GM19351 (cell line): Measurements from ENCODE around the gene SOX18.

Source experiments
- ATAC-seq: cut with Tn5 transposase; IDR thresholded peaks from one replicate; pipeline ENCODE4 v1.9.1; 2021; ENCODE audit warnings: mild to moderate bottlenecking, moderate library complexity; ENCODE audit not compliant: unreplicated experiment

The SOX18 gene

GRCh38 chr20:64053841-64054661 is 4.6 kb upstream of the SOX18 start:
- no peak for ATAC-seq

DNA sequence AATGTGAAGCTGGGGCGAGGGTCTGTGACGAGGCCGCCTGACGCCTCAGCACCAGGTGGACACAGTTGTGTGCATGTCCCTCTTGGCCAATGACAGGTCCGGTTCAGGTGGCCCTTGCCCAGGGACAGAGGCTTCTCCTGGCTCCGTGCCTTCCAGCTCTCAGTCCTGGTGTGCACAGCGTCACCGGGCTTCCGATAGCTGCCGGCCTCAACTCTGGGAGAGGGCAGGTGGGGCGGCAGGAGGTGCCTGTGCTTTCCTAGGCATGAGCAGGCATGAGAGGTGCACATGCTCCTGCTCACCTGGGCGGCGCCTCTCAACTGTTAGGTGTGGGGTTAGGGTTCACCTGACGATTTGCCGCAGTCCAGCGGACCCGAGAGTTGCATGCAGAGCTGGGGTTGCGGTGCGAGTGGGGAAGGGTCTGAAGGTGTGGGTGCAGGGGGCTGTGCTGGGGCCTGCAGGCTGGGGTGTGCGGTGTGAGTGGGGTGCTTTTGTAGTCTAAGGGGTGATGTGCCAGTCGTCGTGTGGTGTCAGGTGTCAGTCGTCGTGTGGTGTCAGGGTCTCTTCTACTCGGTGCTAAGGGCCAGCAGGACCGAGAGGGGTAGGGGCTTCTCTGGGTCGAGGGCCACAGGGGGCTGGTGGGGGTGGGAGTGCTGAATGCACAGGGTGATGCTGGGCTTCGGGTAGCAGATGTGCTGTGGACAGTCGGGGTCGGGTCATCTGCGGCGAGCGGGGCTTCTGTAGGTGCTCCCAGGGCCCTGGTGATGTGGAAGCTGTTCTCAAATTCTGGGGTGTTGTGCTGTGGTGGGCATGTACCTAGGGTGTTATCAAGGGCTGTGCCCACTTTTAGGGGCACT is 3.8 kb upstream of the SOX18 start:
- ATAC-seq = no peak

DNA sequence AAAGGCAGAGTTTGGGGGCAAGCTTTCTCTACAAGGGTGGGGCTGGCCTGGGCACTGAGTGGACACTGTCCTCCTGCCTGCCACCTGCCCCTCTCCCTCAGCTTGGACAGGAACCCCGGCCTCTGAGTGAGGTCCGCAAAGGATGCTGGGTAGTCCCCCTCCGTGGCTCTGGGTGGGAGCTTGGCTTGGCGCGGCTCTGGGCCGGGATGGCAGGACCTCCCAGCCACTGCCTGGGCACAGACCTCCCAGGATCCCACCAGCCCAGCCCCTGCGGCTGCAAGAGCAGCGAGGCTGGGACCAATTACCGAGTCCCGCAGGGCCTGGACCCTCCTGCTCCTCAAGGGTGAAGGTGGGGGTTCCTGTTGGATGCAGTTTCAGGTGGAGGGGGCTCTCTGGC is 2.9 kb upstream of the SOX18 start:
- ATAC-seq = no peak

DNA sequence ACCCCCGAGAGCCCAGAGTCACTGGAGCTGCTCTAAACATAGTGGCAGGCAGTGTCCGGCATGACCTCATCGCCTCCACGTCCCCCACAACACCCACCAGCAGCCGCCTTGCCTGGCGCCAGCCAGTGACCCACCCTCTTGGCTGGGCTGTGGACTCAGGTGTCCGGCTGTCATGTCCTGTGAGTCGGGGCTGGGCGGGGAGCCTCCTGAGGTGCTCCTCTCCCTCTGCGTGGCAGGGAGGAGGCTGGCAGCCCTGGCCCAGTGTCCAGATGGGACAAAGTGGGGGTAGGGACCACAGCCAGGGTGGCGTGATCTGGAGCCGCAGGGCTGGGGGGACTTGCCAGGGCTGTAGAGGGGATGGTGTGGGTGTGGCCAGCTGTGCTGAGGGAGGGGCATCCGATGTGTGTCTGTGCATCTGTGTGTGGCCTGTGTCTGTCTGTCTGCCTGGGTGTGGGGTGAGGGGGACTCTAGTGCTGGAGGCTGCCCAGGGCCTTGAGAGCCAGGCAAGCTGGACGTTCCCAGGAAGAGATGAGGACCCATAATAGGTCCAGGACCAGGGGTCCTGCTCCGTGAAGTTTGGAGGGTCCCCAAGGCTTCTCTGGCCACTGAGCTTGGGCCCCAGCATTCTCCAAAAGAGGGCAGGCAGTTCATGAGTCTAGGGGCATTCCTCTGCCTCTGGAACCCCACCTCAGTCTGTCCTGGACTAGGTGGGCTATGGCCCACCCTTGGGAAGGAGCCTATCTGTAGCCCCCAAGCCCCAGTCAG is 2.3 kb upstream of the SOX18 start:
- no peak for ATAC-seq

- no peak for ATAC-seq
Observed at GRCh38 chr20:64051033-64051452, 1.6 kb upstream of the SOX18 start.

DNA sequence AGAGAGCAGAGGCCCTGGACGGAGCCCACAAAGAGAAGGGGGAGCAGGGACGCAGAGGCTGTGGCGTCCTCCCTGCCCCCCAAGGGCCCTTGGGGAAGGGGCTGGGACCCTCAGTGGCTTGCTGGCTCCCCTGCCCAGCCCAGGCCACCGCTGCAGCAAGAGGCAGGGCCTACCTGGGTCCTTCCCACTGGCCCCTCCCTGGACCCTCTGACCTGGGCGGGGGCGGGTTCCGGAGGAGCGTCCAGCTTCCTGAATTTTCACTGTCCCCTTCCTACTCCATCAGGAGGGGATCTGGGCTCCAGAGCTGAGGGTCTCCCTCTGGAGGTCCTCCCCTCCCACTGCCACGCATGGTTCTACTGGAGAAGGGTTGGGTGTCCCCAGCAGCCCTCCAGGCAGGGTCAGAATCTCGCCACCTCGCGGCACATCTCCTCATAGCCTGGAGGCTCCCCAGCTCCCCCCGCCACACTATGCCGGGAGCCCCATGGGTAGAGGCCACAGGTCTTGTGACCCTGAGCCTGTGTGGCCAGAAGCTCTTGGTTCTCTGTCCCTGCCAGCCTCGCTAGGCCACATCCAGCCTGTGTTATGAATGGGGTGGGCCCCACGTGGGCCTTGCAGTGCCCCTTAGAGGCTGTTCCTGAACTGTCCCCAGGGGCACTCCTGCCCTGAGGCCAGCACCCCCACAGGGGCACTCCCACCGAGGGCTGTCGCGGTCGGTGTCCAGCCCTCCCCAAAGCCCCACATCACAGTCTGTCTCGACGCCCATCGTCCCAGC is 1.0 kb upstream of the SOX18 start:
- ATAC-seq = no peak

DNA sequence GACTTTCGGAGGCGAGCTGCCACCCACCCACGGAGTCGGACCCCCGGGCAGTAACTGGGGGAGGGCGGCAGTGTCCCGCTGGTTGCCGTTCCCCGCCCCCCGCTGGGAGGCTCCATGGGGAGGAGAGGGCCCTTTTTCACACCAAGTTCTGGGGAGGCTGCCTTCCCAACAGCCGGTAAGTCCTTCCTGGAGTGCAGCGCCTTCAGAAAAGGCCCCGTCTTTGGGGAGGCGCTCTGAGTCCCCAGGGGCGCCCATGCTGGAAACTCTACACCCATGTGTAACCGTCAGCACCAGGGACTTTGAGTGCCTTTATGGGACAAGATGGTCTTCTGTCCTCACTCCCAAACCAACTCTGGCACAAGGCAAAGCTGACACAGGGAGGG is 430 bp upstream of the SOX18 start:
- ATAC-seq = no peak

- ATAC-seq = no peak
Observed at GRCh38 chr20:64048402-64049044, 916 bp downstream of the SOX18 start.

- ATAC-seq = no peak
Observed at GRCh38 chr20:64047968-64048401, 1.5 kb downstream of the SOX18 start.

GRCh38 chr20:64047046-64047389 is 2.4 kb downstream of the SOX18 start:
- ATAC-seq = no peak

DNA sequence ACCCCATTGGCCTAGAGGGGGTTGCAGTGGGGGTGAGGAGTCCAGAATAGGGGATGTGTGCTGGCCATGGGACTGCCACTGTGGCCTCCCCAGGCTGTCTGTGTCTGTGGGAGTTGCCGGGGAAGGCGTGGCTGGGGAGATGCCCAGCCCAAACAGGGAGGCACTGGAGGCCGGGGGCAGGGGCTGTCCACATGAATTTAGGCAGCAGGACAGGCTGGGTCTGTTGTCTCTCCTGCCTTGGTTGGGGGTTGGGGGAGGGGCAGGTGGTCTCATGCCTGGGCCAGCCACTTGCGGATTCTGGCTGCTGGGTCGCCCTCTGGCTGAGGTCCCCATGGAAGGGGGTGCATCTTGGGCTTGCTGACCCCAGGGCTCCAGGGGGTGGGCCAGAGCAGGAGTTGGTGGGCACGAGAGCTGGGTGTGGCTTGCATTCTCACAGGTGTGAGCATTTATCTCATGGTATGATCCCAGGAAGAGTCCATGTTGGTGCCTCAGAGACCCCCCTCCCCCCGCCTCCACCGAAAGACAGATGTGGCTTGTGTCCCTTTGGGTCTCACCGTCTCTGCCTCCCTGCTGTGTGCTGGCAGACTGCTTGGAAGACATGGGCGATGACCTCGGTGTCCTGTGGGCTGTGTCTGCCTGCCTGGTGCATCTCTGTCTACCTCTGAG is 4.0 kb downstream of the SOX18 start:
- no peak for ATAC-seq

DNA sequence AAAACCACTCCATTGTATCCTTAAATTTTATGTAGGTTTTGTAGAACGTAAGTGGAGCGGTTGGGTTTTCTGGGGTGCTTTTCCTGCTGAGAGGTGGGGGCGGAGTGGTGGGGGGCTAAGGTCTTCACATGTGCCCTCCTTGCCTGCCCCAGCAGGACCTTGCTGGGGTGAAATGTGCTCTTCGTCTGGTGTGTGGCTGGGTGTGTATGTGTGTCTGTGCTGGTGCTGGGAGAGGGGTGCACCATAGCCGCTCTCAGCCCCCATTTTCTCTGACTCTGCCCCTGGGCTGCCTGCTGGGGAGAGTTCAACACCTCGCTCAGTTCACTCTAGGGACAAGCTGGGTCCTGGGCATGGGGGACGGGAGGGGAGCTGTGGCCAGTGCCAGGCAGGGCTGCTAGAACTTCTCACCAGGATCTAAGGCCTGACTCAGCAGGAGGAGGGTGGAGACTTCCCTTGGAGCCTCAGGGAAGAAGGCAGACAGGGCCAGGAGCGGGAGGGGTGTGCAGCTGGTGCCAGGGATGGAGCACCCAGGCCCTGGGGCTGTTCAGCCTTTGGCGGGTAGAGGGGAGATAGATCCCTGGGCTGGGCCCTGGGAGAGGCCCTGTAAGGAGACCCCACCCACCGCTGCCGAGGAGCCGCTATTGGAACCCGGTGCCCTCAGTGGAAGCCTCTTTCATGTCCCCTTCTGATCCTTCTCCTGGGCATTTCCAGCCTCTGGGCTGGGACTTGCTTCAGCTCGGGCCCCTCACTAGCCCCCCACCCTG is 4.8 kb downstream of the SOX18 start:
- ATAC-seq = no peak

DNA sequence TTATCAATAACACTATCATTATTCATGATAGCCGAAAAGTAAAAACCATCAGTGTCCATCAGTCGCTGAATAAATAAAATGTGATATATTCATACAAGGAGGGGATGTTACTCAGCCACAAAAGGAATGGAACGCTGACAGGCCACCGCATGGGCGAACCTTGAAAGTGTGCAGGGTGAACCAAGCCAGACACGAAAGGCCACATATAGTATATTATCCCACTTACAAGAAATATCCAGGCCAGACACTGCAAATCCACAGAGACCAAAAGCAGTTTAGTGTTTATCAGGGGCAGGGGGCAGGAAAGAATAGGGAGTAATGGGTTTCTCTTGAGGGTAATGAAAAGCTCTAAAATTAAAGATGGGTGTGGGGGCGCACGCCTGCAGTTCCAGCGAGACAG is 5.7 kb downstream of the SOX18 start:
- no peak for ATAC-seq

DNA sequence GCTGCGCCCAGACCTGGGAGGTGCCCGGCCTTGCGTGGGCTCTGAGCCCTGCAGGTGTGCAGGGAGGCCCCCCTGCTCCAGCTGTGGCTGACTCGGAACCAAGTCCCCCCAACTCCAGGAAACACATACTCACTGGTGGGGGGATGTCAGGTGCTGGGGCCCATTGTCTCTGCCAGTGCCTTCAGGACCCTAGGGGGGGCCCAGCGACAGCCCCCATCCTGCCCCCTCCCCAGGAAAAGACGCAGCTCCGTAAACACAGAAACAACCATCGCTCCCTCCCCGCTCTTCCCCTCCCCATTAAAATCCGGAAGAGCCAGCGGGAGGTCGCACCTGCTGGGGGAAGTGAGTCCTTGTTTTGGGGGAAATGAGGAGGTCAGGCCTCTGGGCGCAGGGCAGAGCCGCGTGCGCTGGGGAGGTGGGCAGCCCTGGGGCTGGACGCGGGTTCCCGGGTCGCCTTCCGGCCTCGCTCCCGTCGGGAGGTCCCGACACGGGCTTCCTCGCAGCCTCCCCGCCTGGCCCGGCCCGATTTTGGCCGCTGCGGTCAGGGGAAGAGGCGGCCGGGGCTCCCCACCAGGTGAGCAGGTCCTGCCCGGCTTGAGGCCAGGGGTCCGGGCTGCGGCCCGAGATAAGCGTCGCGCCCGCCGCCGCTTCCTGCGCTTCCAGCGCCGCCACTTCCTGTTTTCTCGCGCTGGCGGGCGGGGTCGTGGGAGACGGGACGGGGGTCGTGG is 7.2 kb downstream of the SOX18 start:
- no peak for ATAC-seq

GRCh38 chr20:64041781-64042053 is 7.7 kb downstream of the SOX18 start:
- ATAC-seq = no peak

GRCh38 chr20:64041040-64041780 is 8.2 kb downstream of the SOX18 start:
- no peak for ATAC-seq

DNA sequence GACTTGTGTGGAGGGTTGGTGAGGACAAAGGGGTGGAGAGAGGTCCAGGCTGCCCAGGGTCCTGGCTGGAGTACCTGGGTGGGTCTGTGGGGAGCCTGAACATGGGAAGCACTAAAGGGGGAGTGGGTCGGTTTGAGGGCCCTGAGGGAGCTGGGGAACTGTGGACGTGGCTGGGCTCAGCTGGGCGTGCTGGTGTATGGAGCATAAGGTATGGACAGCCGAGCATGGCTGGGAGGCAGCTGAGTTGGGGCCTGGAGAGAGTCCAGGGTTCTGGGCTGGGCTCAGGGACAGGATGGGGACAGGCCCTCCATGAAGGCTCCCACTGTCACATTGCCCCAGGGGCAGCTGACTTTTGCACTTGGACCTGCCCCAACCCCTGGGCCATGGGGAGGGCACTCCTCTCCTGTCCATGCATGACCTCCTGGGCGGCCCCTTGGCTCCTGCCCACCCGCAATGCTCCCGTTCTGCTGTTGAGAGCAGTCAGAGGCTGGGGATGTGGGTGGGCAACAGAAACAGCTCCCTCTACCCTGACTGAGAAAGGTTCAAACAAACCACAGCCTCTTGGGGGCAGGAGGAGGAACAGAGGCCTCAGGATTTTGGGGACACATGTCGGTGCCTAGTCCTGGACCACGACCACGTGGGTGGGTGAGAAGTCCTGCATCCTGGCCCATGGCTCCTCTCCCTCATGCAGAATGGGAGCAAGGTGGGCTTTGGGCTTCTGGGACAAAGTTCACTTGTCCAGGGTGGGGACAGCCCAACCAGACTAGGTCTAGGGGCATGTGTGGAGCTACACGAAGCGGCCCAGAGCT is 9.0 kb downstream of the SOX18 start:
- no peak for ATAC-seq
